Ascending aorta (tissue), 2 donors: Measurements from ENCODE around the gene CWC15. TPM values are rescaled to one million over a fixed set of nuclear protein-coding genes. Genes with fewer than 3 reads are reported as not detected.
"Not testable (repeated sequence)": the region's sequence is repeated elsewhere in the genome, so short reads cannot be mapped to it uniquely, and the experiment has no call there.

ENCODE experiments used
- DNase-seq, 2 donors: peaks; one replicate each; pipeline ENCODE4 v3.0.0-alpha.2; 2019; ENCODE audit warnings: low spot score in 2 of 2
- H3K27ac ChIP-seq, 2 donors: fragments of 200-600 bp; sonication (generic); one replicate each; pipeline ENCODE4 v1.5.1; 2016 to 2017; ENCODE audit warnings: mild to moderate bottlenecking in 1 of 2
- H3K27me3 ChIP-seq: fragments of 200-600 bp; sonication (generic); one replicate; pipeline ENCODE4 v1.5.1; 2017
- H3K36me3 ChIP-seq, 2 donors: fragments of 200-600 bp; sonication (generic); one replicate each; pipeline ENCODE4 v1.5.1; 2016
- H3K4me1 ChIP-seq, 2 donors: fragments of 200-600 bp; sonication (generic); one replicate each; pipeline ENCODE4 v1.5.1; 2016 to 2017; ENCODE audit warnings: mild to moderate bottlenecking in 1 of 2
- H3K4me3 ChIP-seq, 2 donors: fragments of 200-600 bp; sonication (generic); one replicate each; pipeline ENCODE4 v1.5.1; 2016 to 2017; ENCODE audit warnings: mild to moderate bottlenecking in 1 of 2
- H3K9me3 ChIP-seq, 2 donors: fragments of 200-600 bp; sonication (generic); one replicate each; pipeline ENCODE4 v1.5.1; 2016
- CTCF ChIP-seq, 3 experiments: fragments of 200-600 bp in 2 of 3; fragments of 450-650 bp in 1 of 3; sonication (generic) in 2 of 3; IDR thresholded peaks; one replicate each; pipeline ENCODE4 v1.5.1; 2016 to 2019; ENCODE audit warnings: antibody characterized with exemption in 3 of 3, mild to moderate bottlenecking in 1 of 3, moderate library complexity in 1 of 3
- intact Hi-C: fragments of 100-400 bp; cut with DNase I; formaldehyde crosslinking; loops from one replicate; pipeline ENCODE4 v1.15.1; 2023
- total RNA-seq: library from RNA; depleted of rRNA; stranded (reverse); fragments of >200 nt; gene quantifications from one replicate; pipeline ENCODE4 v1.1.0, GENCODE V29; 2016

CWC15 gene
- total RNA-seq, 1 donor from 2014 or later = 16.2 TPM

GRCh38 chr11:94924171-94924572, 49.2 kb downstream of the CWC15 start:
- no peak overlapping the region for H3K27ac ChIP-seq
- peaks cover 12 to 23% of the 10 kb centered on the region in 2 donors for H3K4me1 ChIP-seq
- H3K4me3 ChIP-seq = no peak overlapping the region
- TF ChIP-seq CTCF (IDR thresholded peaks at IDR 0.05) = no peak
- intact Hi-C loops = no loop called here
- DNase-seq = no peak
- no peaks in the 10 kb centered on the region for H3K27me3 ChIP-seq
- no peaks in the 10 kb centered on the region for H3K36me3 ChIP-seq
- no peaks in the 10 kb centered on the region for H3K9me3 ChIP-seq

DNA sequence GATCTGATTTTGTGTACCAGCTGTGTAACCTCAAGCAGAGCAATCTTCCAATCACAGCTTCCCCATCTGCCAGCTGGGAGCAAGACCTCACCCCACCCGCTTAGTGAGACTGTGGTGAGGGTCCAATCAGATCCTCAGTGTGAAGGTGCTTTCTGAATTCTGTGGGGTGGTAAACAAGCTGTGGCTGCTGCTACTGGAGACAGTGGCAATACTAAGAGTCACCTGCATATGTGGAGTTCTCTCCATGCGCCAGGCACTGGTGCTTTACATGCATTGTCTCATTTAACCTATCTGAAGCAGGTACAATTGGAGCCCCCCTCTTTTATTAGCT, 50.4 kb downstream of the CWC15 start:
- intact Hi-C loops = no loop called here
- Histone ChIP-seq H3K27me3 (no peaks in the 10 kb centered on the region), H3K27ac (no peak overlapping the region), H3K9me3 (no peaks in the 10 kb centered on the region), H3K4me3 (no peak overlapping the region), H3K36me3 (no peaks in the 10 kb centered on the region), H3K4me1 (peaks cover 12 to 15% of the 10 kb centered on the region in 2 donors)
- no peak for DNase-seq
- no peak for TF ChIP-seq CTCF (IDR thresholded peaks at IDR 0.05)

DNA sequence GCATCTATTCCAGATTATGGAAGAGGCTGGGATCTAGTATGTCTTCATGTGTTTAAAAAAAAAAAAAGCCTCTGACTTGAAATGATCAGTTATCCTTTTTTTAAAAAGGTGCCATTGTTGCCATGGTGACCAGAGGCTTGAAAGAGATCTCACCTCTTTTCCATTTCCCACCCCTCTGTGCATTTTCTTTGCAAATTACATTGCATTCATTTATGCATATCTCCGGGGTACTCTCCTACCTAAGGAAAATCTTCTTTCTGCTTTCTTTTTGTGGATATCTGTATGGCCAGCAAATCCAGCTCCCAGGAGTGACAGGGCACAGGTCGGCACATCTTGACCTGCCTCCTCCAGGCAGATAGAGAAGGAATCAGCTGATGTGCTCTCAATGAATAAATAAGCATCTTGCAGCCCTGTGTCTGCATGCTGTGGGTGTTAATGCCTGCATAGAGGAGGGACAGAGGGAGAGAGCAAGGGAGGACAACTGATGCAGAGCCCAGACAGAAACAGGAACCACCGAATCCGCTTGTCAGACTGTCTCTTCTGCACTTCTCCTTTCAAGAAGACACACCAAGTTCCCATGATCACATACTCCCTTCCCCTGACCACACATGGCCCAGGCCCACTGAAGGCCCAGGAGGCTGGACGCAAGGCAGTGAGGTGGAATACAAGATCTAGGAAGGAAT, 50.9 kb downstream of the CWC15 start:
- intact Hi-C loops = no loop called here
- Histone ChIP-seq H3K4me3 (no peak overlapping the region), H3K27me3 (no peaks in the 10 kb centered on the region), H3K27ac (no peak overlapping the region), H3K36me3 (no peaks in the 10 kb centered on the region), H3K9me3 (no peaks in the 10 kb centered on the region), H3K4me1 (peaks cover 8 to 10% of the 10 kb centered on the region in 2 donors)
- TF ChIP-seq CTCF (IDR thresholded peaks at IDR 0.05) = no peak
- DNase-seq = no peak

- intact Hi-C loops = no loop called here
- Histone ChIP-seq H3K27me3 (no peaks in the 10 kb centered on the region), H3K9me3 (no peaks in the 10 kb centered on the region), H3K4me3 (no peak overlapping the region), H3K4me1 (peaks cover 0 to 3% of the 10 kb centered on the region in 2 donors), H3K27ac (no peak overlapping the region), H3K36me3 (no peaks in the 10 kb centered on the region)
- no peak for DNase-seq
- no peak for TF ChIP-seq CTCF (IDR thresholded peaks at IDR 0.05)
Measured at GRCh38 chr11:94920311-94920710, 53.0 kb downstream of the CWC15 start.

DNA sequence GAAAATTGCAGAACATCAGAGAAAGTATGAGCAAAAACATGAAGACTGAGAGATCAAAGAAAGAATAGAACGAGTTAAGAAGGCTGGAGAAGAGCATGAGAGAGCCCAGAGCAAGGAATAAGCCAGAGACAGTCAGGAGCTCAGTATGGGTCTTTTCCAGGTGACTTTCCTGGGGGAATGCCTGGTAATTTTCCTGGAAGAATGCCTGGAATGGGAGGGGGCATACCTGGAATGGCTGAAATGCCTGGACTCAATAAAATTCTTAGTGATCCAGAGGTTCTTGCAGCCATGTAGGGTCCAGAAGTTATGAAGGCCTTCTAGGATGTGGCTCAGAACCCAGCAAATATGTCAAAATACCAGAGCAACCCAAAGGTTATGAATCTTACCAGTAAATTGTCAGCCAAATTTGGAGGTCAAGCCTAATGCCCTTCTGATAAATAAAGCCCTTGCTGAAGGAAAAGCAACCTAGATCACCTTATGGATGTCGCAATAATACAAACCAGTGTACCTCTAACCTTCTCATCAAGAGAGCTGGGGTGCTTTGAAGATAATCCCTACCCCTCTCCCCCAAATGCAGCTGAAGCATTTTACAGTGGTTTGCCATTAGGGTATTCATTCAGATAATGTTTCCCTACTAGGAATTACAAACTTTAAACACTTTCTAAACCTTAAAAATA, 59.5 kb downstream of the CWC15 start:
- intact Hi-C loops, DNase-seq, H3K36me3 ChIP-seq, H3K4me1 ChIP-seq, H3K27ac ChIP-seq, H3K9me3 ChIP-seq, H3K4me3 ChIP-seq, H3K27me3 ChIP-seq: not testable (repeated sequence)

DNA sequence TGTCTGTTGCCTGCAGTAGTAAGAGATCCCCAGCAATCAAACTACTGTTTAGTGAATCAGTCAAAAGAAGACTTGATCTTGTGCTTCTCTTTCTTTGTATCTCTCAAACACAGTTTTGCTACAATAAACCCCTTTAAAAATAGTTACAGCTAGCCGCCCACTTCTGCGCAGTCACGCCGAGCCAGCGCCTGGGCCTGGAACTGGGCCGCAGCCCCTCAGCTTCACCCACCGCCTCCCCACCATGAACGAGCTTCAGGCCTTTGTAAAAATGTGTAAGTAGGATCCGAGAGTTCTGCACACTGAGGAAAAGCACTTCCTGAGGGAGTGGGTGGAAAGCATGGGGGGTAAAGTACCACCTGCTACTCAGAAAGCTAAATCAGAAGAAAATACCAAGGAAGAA, 60.5 kb downstream of the CWC15 start:
- DNase-seq = no peak
- Histone ChIP-seq H3K9me3 (no peaks in the 10 kb centered on the region), H3K27me3 (no peaks in the 10 kb centered on the region), H3K36me3 (no peaks in the 10 kb centered on the region), H3K27ac (no peak overlapping the region), H3K4me3 (no peak overlapping the region), H3K4me1 (no peaks in the 10 kb centered on the region)
- intact Hi-C loops = no loop called here
- TF ChIP-seq CTCF (IDR thresholded peaks at IDR 0.05) = no peak

Other genes with a start within 250 kb of the CWC15 start
- 32.6 TPM for gene AMOTL1, start 205.2 kb downstream of the CWC15 start, total RNA-seq
- not detected for gene KDM4D, start 153 bp upstream of the CWC15 start, total RNA-seq
- gene KDM4E, start 51.7 kb upstream of the CWC15 start, total RNA-seq = not detected
- gene KDM4F, start 75.9 kb upstream of the CWC15 start, total RNA-seq = not detected
- 42.0 TPM for gene SRSF8, start 93.4 kb upstream of the CWC15 start, total RNA-seq
- 60.2 TPM for gene ENDOD1, start 116.3 kb upstream of the CWC15 start, total RNA-seq